Measurements from ENCODE around the gene SLX4IP. TPM values are rescaled to one million over a fixed set of nuclear protein-coding genes. Genes with fewer than 3 reads are reported as not detected.
A peak's percentile ranks its signal among the peaks of the same experiment; 100 is the strongest.

The SLX4IP gene
- total and polyA plus RNA-seq, 2 of the 13 experiments (the other 11 are each of a cell fraction or from before 2014, with no cell fraction given), result 3.6 to 7.3 TPM

DNA sequence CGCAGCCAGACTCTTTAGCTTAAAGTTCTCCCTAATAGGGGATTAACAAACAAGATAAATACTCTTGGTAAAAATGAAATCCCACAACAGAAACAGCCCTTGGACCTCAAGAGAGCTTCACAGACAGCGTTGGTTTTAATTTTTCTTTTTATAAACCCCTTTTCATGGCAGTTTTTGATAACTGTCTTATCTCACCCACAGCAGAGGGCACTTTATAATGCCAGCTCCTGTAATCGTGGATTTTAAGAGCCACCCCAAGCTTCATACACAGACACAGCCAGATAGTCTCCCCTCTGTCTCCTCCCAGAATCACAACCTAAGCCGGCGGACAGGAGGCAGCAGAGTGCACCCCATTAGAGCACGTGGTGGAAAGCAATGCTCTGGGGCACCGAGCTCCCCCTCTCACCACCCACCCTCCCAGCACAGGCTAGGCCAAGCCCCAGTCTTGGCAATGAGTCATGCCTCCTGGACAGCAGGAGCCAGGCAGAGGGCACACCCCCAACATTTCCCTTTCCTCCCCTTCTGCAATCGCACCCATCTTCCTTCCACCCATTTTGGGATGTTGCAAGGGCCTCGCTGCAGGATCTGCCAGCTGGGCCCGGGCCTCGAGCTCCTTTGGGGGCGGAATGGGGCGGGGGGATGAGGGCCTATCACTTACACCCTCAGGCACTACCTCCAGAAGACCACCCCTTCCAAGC, 236.3 kb downstream of the SLX4IP start (continued):
- TF ChIP-seq, protein P1, sequence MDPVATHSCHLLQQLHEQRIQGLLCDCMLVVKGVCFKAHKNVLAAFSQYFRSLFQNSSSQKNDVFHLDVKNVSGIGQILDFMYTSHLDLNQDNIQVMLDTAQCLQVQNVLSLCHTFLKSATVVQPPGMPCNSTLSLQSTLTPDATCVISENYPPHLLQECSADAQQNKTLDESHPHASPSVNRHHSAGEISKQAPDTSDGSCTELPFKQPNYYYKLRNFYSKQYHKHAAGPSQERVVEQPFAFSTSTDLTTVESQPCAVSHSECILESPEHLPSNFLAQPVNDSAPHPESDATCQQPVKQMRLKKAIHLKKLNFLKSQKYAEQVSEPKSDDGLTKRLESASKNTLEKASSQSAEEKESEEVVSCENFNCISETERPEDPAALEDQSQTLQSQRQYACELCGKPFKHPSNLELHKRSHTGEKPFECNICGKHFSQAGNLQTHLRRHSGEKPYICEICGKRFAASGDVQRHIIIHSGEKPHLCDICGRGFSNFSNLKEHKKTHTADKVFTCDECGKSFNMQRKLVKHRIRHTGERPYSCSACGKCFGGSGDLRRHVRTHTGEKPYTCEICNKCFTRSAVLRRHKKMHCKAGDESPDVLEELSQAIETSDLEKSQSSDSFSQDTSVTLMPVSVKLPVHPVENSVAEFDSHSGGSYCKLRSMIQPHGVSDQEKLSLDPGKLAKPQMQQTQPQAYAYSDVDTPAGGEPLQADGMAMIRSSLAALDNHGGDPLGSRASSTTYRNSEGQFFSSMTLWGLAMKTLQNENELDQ (CRISPR knock-in tag; IDR thresholded peaks at IDR 0.05; ENCODE audit: borderline replicate concordance), result no peak
- TF ChIP-seq NFATC3 (CRISPR knock-in tag; IDR thresholded peaks at IDR 0.05) (no peak), SRF (IDR thresholded peaks at IDR 0.05; ENCODE audit: low read depth, low read length) (no peak), TFDP2 (CRISPR knock-in tag; IDR thresholded peaks at IDR 0.05) (peak; percentile 79; the same call in 1 of the 2 replicates), ZNF614 (CRISPR knock-in tag; IDR thresholded peaks at IDR 0.05; ENCODE audit: borderline replicate concordance) (peak; percentile 79; the same call in 1 of the 2 replicates), TRIM22 (IDR thresholded peaks at IDR 0.05) (no peak), SSRP1 (CRISPR knock-in tag; IDR thresholded peaks at IDR 0.05) (no peak), SMYD3 (CRISPR knock-in tag; IDR thresholded peaks at IDR 0.05) (peak; percentile 76; the same call in 1 of the 2 replicates), ZMYM4 (CRISPR knock-in tag; IDR thresholded peaks at IDR 0.05) (0 out of 2 replicates have a peak, but pooled peaks have one; percentile 65), BRCA1 (CRISPR knock-in tag; IDR thresholded peaks at IDR 0.05) (no peak; the same call in 1 of the 2 replicates), FOXC1 (CRISPR knock-in tag; IDR thresholded peaks at IDR 0.05; ENCODE audit: borderline replicate concordance) (peak; percentile 67; the same call in 1 of the 2 replicates), RNF2 (conservative IDR thresholded peaks at IDR 0.05; ENCODE audit: low read depth) (peak; percentile 70; the same call in 1 of the 2 replicates), TEAD3 (CRISPR knock-in tag; optimal IDR thresholded peaks at IDR 0.05; ENCODE audit: borderline replicate concordance) (peak; percentile 67), CENPBD1 (CRISPR knock-in tag; IDR thresholded peaks at IDR 0.05; ENCODE audit: borderline replicate concordance, low read depth) (peak; percentile 50; the same call in 1 of the 2 replicates), GATAD2A (CRISPR knock-in tag; IDR thresholded peaks at IDR 0.05) (no peak)
- TF ChIP-seq, protein P2, sequence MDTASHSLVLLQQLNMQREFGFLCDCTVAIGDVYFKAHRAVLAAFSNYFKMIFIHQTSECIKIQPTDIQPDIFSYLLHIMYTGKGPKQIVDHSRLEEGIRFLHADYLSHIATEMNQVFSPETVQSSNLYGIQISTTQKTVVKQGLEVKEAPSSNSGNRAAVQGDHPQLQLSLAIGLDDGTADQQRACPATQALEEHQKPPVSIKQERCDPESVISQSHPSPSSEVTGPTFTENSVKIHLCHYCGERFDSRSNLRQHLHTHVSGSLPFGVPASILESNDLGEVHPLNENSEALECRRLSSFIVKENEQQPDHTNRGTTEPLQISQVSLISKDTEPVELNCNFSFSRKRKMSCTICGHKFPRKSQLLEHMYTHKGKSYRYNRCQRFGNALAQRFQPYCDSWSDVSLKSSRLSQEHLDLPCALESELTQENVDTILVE (CRISPR knock-in tag; IDR thresholded peaks at IDR 0.05), result peak; percentile 66
- TF ChIP-seq, protein P3, sequence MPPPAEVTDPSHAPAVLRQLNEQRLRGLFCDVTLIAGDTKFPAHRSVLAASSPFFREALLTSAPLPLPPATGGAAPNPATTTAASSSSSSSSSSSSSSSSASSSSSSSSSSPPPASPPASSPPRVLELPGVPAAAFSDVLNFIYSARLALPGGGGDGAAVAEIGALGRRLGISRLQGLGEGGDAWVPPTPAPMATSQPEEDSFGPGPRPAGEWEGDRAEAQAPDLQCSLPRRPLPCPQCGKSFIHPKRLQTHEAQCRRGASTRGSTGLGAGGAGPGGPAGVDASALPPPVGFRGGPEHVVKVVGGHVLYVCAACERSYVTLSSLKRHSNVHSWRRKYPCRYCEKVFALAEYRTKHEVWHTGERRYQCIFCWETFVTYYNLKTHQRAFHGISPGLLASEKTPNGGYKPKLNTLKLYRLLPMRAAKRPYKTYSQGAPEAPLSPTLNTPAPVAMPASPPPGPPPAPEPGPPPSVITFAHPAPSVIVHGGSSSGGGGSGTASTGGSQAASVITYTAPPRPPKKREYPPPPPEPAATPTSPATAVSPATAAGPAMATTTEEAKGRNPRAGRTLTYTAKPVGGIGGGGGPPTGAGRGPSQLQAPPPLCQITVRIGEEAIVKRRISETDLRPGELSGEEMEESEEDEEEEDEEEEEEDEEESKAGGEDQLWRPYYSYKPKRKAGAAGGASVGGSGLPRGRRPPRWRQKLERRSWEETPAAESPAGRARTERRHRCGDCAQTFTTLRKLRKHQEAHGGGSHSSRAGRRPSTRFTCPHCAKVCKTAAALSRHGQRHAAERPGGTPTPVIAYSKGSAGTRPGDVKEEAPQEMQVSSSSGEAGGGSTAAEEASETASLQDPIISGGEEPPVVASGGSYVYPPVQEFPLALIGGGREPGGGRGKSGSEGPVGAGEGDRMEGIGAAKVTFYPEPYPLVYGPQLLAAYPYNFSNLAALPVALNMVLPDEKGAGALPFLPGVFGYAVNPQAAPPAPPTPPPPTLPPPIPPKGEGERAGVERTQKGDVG (CRISPR knock-in tag; IDR thresholded peaks at IDR 0.05; ENCODE audit: borderline replicate concordance), result no peak
- TF ChIP-seq, protein P4, sequence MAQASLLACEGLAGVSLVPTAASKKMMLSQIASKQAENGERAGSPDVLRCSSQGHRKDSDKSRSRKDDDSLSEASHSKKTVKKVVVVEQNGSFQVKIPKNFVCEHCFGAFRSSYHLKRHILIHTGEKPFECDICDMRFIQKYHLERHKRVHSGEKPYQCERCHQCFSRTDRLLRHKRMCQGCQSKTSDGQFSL (CRISPR knock-in tag; IDR thresholded peaks at IDR 0.05), result peak; percentile 87
- TF ChIP-seq, protein P5, sequence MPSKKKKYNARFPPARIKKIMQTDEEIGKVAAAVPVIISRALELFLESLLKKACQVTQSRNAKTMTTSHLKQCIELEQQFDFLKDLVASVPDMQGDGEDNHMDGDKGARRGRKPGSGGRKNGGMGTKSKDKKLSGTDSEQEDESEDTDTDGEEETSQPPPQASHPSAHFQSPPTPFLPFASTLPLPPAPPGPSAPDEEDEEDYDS (CRISPR knock-in tag; IDR thresholded peaks at IDR 0.05), result peak; percentile 71
